CD4-positive, alpha-beta T cell treated with Interleukin-6 at 100 ng/mL for 8 hours (primary cell): Measurements from ENCODE around the gene RAPGEF1.

Source experiments
- DNase-seq: peaks from one replicate; pipeline ENCODE4 v3.0.0-alpha.2; 2020; ENCODE audit warnings: mixed read lengths, low spot score

Gene RAPGEF1

DNA sequence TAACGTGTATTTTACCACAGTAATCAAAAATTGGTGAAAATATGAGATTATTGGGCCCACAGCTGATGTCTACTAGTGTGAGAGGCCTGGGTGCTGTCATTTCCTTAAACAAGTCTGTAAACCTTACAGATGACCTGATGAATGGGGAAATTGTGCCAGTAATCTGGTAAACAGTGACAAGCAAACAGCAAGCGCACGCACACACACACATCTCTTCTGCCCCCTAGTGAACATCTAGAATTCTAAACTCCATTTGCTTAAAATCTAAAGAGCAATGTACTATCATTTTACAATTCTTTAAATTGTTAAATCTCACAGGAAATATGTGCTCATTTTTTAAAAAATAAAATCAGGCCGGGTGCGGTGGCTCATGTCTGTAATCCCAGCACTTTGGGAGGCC, 7.5 kb upstream of the RAPGEF1 start:
- peak; percentile 56 for DNase-seq

DNA sequence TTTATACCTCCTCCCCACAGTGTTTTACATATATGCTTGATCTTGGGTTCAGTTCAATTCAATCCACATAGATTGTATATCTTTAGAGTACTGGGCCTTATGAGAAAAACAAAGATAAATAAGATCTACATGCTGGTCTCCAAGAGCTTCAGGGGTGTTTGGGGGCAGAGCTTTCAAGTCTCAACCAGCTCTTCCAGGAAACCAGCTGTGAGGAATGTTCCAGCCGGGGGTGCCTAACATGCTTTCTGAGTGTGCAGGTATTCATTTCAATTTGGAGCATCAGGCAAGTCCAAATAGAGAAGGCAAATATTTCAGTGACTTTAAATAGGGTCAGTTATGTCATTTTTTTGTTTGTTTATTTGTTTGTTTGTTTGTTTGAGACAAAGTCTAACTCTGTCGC, 5.7 kb upstream of the RAPGEF1 start:
- DNase-seq: no peak

DNA sequence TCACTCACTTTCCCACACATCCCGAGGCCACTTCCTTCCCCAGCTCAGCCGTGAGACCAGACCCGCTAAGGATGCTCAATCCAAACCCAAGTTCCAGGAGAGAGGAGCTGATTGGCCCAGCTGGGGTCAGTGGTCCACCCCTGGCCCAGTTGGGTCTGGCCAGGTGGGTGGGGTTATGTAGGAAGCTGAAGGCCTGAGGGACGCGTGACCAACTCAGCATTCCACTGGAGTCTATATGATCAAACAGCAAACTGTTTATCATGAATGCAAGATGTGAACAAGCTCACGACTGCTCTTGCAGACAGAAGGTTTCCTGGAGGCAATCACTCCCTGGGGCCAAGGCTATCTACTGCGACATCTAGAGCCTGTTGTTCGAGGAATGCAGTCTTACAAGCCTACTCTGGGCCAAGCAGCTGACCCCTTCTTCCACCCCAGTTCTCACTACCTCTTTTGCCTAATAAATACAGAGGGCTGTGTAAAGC, 4.9 kb upstream of the RAPGEF1 start:
- DNase-seq: no peak

DNA sequence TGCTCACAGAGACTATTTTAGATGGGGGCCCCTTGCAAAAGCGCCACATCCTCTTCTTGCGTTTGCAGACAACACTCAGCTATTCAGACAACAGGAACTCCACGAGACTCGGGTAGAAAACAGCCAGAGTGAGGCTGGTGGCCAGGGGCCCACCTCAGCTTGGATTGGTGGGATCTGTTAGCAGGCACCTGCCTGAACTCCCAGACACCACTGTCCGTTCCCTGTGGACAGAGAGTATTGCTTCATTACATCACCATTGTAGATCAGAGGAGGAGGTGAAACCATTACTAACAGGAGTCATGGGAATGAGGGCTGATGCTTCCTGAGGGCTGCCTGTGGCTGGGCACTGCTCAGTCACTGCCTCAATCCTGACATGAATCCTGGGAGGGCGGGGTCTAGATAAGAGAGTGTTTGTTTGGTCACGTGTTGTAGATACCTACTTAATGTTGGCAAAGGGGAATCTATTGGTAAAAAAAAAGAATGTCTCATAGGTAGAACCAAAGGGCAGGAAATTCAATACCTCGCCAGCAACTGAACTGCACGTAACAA, 4.4 kb upstream of the RAPGEF1 start:
- DNase-seq: peak; percentile 47

DNA sequence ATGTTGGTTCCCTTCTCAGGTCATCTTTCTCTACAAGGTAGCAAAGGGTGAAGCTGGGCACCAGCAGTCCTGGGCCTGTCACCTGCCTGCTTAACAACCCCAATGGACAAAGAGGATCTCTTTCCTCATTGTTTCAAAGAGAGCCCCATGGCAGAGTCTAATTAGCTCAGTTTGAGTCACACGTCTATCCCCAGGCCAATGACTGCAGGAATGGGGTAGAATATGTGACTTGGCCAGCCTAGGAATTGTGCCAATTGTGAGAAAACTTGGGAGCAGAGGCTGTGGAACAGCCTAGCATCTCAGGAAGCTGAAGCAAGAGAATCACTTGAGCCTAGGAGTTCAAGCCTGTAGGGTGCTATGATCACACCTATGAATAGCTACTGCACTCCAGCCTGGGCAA, 3.6 kb upstream of the RAPGEF1 start:
- DNase-seq: no peak

DNA sequence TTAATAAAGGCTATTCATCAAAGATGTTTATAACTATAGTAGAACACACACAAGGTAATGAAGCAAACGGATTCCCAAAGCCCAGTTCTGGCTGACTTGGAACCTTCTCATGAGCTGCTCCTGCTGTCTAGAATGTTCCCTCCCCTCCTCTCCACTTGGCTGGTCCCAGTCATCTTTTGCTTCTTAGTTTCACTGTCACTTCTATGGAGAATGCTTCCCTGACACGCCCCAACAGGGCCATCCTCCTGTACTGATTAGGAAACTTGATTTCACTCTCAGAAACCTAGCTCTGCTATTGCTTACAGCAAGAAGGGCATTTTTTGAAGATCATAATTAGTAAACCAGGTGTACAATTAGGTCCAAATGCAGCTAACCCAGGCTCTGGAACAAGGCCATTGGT, 3.2 kb upstream of the RAPGEF1 start:
- no peak for DNase-seq

DNA sequence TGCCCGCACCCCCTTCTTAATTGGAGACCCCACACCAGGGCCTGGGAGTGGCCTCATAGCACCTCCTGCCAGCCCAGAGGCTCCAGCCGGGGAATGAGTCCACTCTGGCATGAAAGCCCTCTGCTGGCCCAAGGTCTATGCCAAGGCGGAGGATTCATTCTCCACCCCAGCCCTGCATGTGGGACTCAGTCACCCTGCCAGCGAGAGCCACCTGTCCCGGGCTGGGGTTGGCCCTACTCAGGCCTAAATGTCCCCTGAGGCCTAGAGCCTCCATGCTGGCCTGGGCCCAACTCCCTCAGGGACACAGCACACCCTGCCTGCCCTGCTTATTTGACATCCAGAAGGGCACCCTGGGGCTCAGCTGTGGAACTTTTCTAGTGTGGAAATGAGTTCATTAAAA, 1.0 kb upstream of the RAPGEF1 start:
- DNase-seq: no peak

DNA sequence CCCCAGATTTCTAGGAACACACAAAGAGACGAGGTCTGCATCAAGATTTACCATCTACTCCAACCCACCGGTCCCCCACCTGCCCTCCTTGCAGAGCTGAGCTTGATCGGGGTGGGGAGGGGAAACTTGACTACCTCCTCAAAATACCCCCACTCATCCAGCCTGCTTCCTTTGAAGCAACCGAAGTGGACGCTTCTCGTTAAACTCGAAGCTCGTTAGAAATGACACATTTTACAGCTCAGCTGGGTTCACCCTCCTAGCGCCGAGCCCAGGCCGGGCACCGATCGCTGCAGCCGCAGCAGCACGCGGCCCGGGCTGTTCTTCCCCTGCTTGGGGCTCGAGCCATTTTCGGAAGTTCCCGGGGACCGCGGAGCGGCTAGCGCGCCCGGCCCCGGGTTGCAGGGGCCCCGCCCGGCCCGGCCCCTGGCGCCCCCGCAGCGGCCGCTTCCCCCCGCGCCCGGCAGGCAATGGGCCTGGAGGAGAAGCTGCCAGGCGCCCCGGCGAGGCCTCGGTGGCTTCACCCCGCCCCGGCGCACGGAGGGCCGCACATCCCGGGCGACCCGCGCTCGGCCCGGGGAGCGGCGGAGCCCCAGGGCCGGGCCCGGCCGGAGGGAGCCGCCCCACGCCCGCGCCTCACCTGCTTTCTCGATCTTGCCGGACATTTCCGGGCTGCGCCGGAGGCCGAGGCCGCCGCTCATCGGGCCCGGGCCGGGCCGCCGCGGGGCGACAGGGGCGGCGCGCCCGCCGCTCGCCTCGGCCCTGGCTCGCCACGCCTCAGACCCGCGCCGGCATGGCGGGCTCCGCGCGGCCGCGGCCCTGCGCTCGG, 530 bp downstream of the RAPGEF1 start:
- DNase-seq: peak; percentile 23

DNA sequence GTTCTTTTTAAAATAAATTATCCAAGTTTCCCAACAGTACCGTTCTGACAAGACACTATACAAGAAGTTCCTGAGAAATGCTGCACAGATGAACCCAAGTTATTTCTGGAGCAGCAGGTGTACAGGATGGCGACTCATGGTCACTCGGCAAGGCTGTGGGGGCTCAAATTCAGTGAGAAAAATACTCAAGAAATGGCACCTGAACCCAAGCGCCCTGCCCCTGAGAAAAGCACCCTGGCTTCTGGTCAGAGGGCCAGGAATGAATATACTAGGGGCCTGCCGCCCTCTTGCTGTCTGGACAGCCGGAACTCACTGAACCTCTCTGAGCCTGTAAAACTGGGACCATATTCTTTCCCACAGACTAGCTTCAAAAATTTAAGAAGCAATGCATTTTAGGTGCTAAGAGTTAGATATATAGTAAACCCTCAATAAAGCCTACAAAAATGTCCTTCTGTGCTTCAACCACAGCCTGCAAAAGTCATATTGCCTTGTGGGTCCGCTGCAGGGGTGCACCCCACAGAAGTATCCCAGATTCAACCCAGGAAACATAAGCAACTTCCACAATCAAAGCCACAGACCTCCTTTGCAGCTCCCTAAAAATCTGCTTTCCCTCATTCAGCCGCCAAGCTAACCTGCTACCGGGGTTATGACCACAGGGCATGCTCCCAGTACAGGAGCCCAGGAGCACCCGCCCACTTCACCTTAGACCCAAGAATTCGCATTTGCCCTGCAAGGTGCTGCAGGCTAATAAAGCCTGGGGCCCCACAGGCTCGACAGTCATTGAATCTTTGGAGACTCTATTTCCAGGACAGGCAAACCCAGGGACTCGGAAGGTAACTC, 1.4 kb downstream of the RAPGEF1 start:
- peak; percentile 22 for DNase-seq

DNA sequence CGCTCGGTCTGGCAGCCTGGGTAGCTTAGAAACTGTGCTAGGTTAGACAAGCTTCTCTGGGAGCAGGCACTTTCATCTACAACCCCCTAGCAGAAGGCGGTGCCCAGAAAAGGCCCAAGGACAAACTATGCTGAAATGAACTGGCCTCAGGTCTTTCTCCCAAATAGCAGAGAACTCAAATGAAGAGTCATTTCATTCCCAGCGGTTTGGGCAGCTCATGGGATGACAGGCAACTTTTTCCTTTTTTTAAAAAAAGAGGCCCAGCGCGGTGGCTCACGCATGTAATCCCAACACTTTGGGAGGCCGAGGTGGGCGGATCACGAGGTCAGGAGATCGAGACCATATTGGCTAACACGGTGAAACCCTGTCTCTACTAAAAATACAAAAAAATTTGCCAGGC, 2.5 kb downstream of the RAPGEF1 start:
- DNase-seq: no peak

DNA sequence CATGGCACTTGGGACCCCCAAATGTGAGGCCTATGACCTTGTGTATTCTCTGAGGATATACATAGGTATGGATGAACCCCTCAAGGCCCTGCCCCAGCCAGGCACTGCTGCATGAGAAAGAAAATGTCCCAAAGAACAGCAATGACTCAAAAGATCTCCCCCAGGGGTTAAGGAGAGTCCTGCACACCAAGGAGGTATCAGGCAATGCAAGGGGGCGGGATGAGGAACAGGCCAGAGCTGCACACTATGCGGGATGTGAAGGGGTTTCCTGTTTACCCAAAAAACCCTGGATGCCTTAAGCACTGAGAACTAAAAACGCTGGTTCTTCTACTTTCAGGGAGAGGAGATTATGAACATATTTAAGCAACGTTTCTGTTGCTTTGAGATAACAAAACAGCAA, 3.4 kb downstream of the RAPGEF1 start:
- DNase-seq: no peak

DNA sequence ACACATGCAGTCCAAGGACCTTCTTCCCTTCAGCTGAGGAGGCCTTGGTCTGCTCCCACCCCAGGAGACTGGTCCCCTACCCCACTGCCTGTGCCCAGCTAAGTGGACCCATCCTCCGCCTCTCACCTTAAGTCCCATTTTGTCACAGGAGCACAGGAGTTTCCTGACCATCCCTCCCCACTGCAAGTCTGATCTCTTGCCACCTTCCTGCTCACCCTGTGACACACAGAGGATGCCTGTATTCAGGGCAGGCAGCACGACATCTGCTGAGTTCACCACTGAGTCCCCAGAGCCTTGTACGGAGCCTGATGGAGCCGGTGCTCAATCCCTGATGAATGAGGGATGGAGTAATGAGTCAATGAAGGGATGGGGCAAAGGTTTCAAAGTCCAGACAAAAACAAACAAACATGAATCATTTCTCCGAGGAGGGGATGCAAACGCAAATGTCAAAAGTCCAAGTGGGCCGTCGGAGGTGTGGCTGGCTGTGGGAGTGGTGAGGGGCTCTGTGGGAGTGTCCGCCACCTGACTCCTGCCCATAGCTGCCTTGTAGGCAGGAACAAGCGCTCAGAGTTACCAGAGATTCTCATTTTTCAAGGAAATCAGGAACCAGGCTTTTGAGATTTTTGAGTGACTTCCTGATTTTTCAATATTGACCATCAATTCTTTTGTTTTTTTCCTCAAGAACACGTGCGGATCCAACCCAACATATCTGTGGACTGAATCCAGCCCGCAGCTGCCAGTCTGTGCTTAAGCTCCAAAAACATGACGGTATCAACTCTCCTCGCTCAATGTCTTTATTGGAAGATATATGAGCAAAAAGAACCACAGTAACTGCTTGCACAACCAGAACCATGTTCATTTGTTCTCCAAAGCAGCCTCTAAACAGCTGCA, 4.4 kb downstream of the RAPGEF1 start:
- peak; percentile 17 for DNase-seq

DNA sequence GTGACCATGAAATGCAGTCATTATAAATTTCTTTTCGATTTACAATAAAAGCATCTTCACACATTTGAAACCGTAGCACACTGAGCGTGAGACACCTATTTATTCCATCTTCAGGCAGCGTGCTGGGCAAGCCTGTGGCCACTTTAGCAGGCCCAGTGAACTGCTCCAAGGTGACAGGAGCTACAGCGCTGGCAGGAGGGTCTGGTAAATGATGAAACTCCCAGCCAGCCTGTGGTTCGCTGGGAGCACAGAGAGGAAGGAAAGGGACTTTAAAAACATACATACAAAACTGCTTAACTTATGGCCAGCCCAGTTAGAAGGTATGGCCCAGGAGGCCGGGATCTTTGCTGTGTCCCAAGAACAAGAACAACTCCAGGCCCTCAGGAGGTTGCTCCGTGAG, 5.1 kb downstream of the RAPGEF1 start:
- DNase-seq: no peak

DNA sequence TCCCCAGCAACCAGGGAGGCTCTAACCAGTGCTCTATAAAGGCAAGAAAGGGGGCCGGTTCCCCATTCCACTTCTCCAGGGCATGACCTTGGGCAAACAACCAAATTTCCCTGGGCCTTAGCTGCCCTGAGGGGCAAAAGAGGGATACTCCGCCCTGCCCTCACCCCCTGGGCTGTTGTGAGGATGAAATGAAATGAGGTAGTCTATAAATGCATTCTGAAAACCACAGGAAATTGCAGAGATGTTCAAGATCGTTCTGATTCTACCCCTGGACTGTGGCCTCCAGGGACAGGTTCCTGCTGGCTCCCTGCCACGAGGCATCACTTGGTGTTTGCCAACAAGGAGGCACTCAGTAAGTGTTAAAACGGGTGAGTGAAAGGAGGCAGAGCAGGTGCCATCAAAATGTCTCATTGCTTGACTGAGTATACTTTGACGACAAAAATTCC, 5.7 kb downstream of the RAPGEF1 start:
- DNase-seq: peak; percentile 59

DNA sequence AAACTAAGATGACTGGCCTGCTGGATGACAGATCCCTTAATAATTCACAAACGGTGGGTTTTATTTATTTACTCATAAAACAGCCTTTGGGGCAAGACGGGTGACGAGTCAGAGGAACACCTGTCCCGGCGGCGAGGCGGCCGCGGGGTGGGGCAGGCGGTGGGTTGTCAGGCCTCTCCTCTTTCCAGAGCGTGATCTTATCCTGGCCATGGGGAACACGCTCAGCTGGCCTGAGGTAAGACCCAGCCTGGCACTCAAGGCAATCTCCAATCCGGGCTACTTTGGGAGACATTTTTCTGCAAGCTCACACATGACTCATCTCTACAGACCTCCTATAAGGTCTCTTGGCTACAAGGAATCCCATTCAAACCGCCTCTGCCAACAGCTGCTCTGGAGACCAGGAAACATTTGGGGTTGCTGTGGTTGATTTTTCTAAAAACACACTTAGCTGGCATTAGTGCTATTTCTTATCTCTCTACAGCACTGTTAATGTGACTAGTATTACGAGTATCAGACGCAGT, 6.3 kb downstream of the RAPGEF1 start:
- DNase-seq: peak; percentile 39

DNA sequence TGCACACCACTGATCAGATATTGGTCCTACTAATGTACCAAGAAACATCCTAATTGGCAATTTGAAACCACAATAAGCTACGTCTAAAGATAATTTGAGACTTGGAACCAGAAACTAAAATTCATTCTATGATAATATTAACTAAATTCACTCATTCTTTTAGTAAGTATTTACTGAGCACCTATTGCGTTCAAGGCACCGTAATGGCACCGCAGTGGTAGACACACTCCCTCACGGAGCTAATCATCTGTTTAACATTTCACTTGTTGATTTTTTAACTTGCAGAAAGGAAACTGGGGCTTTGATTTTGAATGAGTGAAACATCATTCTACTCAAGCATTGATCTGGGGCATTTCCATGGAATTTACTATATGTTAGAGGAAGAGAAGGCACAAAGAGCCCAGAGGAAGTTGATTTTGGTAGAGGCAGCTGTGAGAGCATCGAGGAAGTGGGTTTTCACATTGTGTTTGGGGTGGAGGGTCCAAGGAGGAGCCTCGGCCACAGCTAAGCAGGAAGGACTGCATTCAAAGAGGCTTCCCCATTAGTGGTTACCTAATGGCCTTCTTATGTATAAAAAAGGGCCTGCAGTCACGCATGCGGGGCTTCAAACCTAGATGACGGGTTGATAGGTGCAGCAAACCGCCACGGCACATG, 7.1 kb downstream of the RAPGEF1 start:
- peak; percentile 62 for DNase-seq

DNA sequence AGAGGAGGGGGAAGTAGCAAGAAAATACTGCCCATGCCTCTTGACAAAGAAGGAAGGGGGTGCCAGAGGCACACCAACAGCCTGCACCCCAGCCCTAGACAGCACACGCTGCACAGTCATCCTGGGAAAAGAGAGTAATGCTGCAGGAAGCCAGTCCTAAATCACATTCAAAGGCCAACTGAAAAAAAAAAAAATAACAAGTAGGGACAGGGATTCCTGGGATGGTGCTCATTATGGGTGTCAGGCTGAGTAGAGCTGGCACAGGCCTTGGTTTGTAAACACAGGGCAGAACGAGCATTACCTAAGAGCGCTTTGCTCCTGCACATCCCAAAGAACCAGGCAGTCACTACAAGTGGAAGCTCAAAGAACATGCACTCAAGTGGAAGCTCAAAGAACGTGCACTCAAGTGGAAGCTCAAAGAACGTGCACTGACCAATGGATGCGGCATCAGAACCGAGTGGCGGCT, 7.8 kb downstream of the RAPGEF1 start:
- no peak for DNase-seq

DNA sequence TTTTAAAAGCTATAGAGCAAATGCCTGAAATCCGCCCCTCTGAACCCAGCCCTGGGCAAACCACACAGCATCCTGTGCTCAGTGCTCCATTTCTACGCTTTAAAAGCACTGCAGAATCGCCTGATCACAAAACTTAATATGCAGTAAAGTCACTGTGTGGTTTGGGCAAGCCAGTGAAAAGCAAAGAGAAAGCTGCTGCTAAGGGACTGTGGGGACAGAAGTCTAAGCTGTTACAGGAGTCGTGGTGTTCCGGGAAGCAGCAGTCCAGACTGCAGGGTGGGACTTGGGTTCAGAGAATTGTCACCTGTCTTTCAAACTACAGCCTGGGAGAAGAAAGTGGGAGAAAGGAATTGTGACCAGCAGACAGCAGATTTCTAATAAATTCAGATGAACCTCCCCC, 8.2 kb downstream of the RAPGEF1 start:
- peak; percentile 58 for DNase-seq

DNA sequence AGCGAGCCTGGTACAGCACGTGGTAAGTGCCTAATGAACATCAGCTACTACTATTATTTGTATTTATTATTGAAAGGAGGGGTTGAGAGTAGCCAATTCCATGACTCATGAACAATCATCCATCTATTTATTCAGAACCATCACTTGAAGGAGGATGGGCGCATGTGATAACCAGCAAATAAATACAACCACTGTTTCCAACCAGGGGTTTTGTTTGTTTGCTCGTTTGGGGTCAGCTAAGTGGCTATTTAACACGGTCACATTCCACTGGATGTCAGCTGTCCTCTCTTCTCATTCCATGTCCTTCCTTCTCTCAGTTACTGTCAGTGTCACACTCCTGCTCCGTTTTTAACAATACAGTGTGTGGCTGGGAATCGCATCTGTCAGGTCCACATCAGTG, 8.6 kb downstream of the RAPGEF1 start:
- DNase-seq: no peak

DNA sequence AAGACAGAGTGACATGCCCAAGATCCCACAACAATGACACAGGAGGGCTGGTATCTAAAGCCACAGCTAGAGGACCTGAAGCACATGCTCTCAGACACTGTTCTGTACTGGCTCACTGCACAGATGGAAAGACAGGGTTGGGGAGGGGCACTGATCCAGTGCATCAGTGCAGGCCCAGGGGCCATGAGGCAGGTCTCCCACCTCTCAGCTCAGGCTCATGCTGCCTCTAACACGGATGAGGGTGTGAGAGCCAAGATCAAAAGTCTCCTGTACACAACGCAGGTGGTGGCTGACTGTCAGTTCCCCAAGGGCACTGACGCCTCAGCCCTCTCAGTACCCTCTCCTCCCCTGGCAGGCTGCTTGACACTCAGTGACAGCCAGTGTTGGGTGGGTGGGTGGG, 10.9 kb downstream of the RAPGEF1 start:
- DNase-seq: no peak

DNA sequence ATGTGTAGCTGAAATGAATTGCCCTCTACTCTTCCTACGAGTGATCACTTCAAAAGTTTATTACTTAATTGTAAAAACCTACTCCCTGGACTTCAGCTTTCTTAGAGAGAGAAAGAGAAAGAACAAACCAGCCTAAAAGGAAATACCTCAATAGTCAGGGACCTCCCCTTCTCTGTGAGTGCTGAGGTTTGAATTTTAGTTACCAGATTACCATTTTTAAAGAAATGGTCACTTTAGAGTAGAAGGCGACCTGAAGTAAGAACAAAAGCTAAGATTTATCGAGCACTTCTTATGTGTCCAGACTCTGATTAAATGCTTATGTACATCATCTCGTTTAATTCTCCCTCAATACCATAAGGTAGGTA, 11.3 kb downstream of the RAPGEF1 start:
- DNase-seq: peak; percentile 20
